DND-41 (cell line): ENCODE data around the gene GATD1.

Source experiments
- CTCF ChIP-seq: IDR thresholded peaks from 2 replicates; pipeline ENCODE4 v1.5.1; 2012; ENCODE audit warnings: borderline replicate concordance, low read length, moderate library complexity, mild to moderate bottlenecking; ENCODE audit not compliant: poor library complexity, severe bottlenecking; ENCODE audit errors: extremely low read depth
- EZH2 ChIP-seq: IDR thresholded peaks from 3 replicates; pipeline ENCODE4 v1.6.1; 2012; ENCODE audit warnings: borderline replicate concordance, low read depth, mild to moderate bottlenecking, moderate library complexity, low read length, inconsistent platforms; ENCODE audit not compliant: severe bottlenecking

GRCh38 chr11:721741-722345 is 55.4 kb downstream of the GATD1 start:
- TF ChIP-seq CTCF (no peak), EZH2 (no peak)
